Gastroesophageal sphincter (tissue), 3 donors: ENCODE measurements around the gene NGEF.

Source experiments
- EP300 ChIP-seq: sonication (generic); formaldehyde crosslinking; IDR thresholded peaks from one replicate; pipeline ENCODE4 v1.6.1; 2017; ENCODE audit warnings: antibody characterized with exemption, mild to moderate bottlenecking
- POLR2A ChIP-seq, 2 donors: fragments of 450-650 bp; IDR thresholded peaks; one replicate each; pipeline ENCODE4 v1.6.1; 2017; ENCODE audit warnings: antibody characterized with exemption in 2 of 2, mild to moderate bottlenecking in 2 of 2, moderate library complexity in 1 of 2
- POLR2AphosphoS5 ChIP-seq: sonication (generic); formaldehyde crosslinking; IDR thresholded peaks from one replicate; pipeline ENCODE4 v1.6.1; 2017; ENCODE audit warnings: antibody characterized with exemption
- TF ChIP-seq, protein P1 (sequence below), 4 experiments: fragments of 200-600 bp in 2 of 4; fragments of 450-650 bp in 2 of 4; sonication (generic) in 1 of 4; IDR thresholded peaks; one replicate each; pipeline ENCODE4 v1.5.1; 2017 to 2019; ENCODE audit warnings: antibody characterized with exemption in 4 of 4, mild to moderate bottlenecking in 2 of 4, moderate library complexity in 2 of 4

DNA sequence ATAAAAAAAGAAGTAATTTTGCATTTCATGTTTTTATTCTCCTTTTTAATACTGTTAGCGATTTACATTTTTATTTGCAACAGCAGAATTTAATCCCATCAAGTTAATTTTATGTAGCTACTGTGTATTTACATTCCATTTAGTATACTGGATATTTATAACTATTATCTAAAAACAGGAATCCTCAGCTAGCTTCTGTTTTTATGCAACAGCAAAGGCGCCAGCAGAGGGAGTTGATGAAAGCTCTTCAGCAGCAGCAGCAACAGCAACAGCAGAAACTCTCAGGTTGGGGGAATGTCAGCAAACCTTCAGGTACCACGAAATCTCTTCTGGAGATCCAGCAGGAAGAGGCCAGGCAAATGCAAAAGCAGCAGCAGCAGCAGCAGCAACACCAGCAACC is 169.2 kb downstream of the NGEF start:
- TF ChIP-seq, protein P1, sequence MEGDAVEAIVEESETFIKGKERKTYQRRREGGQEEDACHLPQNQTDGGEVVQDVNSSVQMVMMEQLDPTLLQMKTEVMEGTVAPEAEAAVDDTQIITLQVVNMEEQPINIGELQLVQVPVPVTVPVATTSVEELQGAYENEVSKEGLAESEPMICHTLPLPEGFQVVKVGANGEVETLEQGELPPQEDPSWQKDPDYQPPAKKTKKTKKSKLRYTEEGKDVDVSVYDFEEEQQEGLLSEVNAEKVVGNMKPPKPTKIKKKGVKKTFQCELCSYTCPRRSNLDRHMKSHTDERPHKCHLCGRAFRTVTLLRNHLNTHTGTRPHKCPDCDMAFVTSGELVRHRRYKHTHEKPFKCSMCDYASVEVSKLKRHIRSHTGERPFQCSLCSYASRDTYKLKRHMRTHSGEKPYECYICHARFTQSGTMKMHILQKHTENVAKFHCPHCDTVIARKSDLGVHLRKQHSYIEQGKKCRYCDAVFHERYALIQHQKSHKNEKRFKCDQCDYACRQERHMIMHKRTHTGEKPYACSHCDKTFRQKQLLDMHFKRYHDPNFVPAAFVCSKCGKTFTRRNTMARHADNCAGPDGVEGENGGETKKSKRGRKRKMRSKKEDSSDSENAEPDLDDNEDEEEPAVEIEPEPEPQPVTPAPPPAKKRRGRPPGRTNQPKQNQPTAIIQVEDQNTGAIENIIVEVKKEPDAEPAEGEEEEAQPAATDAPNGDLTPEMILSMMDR (IDR thresholded peaks at IDR 0.05) = no peak
- no peak for TF ChIP-seq POLR2A (IDR thresholded peaks at IDR 0.05)
- no peak for TF ChIP-seq POLR2AphosphoS5
- no peak for TF ChIP-seq EP300
